ENCODE results near the gene TAGLN.

The TAGLN gene

DNA sequence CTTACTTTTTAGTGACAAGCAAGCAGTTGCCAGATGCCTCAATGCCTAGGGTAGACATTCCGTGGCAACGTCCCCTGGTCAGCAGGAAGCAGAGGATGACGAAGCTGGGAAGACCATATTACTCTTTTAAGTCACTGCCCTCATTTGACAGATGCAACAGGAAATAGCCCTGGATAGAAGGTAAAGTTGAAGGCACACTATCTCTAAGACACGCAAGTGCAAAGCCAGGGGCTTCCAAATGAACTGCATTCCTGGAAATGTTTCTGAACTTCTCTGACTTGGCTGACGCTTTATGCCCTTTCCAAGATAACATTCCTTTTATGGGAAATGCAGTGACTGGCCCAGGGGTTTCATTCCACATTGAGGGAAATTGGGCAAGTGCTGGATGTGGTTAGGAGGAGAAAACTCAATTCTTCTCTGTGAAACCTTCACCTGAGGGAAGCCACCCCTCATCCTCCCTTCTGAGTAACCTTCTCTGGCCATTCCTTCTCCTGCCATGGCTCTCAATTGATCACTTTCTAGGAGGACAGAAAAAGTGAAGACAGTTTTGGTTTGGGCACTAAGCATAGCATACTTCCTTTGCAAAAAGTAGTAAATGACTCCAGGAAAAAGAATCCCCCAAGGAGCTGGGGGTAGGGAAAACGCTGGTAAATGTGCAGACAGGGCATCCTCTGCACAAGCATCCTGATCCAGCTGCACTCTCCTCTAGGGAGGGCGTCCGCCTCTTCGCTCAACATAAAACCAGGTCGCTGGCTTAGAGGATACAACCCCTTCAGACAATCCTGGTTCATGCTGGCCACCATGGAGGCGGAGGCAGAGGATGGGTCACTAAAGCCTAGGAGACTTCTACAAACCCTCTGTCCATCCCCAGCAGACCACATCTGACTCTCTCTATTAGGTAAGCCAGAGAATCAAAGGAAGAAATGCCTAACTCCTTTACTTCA is 18.2 kb downstream of the TAGLN start:
- no peak for DNase-seq

- DNase-seq, result no peak
Measured at GRCh38 chr11:117218133-117218915, 19.2 kb downstream of the TAGLN start.

- no peak for DNase-seq
Measured at GRCh38 chr11:117219001-117219400, 19.8 kb downstream of the TAGLN start.

DNA sequence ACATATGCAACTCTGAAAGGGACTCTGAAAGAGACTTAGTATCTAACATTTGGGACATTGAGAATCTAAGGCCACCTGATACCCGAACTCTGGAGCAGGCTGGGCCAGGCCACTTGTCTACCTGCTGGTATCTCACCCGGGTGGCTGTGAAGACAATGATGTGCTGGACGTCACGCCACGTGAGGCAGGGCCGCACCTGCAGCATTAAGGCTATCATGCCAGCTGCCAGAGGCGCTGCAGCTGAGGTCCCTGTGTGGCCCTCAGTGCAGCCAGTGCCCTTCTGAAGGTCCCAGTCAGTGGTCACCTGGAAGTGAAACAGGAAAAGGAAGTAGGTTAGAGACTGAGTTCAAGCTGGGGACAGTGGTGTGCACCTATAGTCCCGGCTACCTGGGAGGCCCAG is 20.3 kb downstream of the TAGLN start:
- no peak for DNase-seq

- no peak for DNase-seq
Measured at GRCh38 chr11:117219995-117220394, 20.8 kb downstream of the TAGLN start.

GRCh38 chr11:117220568-117220967 is 21.4 kb downstream of the TAGLN start:
- no peak for DNase-seq

GRCh38 chr11:117220999-117221774 is 22.0 kb downstream of the TAGLN start:
- DNase-seq, result no peak

DNA sequence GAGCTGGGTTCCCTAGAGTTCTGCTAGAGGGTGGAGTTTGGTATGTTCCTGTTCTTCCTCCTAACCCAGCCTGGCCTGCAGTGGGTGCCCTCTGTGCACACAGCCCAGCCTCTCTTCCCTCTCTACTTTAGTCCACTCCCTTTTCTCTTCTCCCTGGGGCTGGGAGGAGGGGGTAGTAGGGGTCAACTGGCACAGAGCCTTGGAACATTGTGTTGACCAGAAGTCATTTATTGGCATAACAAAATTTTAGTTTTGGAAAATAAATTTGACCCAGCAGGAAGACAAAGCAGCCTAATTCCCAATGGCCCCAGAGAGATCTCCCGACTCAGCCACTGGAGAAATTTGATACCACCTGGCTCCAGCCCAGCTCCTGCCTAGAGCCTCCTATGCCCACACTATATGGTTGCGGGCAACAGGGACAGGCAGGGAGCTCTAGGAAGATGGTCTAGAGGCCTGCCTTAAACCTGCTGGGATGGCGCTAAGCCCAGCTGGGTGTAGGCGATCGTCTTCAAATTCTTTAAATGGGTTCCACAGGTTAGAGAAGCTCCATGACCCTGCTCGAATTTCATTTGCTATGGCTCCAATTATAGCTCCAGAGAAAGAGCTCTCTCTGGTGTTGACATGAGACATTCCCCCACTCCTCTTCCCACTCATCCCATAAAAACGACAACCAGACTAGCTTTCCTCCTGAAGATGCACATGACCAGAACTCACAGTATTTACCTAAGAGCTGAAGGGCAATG is 22.8 kb downstream of the TAGLN start:
- no peak for DNase-seq

GRCh38 chr11:117222991-117223740 is 24.0 kb downstream of the TAGLN start:
- DNase-seq, result no peak

DNA sequence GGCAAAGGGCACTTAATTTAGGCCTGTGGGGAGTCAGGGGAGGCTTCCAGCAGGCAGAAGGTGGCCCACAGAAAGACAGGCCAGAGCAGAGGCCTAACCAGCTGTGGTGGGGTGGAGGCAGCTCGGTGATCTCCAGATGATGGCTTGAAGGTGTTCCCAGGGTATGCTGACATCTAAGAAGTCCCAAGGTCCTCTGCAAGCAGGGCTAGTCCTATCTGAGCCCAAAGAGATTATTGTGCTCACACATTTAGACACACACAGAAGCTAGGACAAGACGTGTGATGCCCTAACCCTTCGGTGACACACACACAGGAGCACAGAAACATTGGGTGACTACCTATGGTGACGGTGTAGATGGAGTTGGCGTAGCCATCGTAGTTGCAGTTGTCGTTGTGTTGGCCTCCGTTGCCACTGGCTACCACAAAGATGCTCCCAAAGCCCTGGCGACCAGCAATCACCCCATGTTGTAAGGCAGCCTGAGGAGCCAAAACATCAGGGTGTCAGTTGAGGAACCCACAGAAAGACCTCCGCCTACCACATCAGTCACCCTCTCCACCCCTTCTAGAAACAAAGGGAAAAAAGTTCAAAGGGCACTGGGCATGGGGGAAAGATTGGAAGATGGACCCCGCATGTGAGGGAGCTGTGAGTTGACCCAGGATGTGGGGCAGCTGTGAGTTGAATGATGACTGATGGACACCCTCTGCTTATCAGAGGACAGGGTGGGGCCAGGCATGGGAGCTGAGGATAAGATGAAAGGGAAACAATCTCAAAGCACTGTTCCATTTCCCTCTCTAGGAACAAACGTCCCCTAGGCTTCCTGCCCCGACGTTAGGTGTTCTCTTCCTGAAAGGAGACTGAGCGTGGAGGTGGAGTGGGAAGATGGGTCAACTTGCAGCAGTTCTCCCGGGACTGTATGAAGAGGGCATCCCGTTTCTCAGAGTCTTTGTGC is 24.8 kb downstream of the TAGLN start:
- no peak for DNase-seq

DNA sequence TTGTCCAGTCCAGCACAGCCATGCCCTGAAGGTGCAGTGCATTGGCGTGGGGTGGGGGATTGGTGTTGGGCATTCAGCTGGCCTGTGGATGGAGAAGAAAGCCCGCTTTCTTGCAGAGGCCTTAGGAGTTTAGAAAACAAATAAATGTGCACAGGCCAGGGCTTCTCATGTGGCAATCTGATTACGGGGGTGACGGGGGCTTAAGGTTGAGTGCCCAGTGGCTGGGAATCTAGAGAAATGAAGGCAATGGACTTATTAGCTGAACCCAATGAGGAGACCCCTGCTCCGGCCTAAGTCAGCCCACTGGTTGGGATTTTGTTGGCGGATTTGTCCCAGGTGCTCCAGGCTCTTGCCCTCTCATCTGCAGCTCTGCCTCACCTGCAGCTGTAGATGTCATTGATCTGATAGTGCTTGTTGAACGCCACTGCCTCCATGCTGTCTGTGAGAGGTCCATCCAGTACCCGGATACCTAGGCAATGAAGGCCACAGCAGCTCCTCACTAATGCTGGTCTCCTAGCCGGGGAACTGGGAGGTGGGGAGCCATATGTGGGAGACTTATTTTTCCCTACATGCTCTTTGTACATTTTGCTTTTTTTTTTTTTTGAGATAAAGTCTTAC is 26.5 kb downstream of the TAGLN start:
- DNase-seq, result no peak

DNA sequence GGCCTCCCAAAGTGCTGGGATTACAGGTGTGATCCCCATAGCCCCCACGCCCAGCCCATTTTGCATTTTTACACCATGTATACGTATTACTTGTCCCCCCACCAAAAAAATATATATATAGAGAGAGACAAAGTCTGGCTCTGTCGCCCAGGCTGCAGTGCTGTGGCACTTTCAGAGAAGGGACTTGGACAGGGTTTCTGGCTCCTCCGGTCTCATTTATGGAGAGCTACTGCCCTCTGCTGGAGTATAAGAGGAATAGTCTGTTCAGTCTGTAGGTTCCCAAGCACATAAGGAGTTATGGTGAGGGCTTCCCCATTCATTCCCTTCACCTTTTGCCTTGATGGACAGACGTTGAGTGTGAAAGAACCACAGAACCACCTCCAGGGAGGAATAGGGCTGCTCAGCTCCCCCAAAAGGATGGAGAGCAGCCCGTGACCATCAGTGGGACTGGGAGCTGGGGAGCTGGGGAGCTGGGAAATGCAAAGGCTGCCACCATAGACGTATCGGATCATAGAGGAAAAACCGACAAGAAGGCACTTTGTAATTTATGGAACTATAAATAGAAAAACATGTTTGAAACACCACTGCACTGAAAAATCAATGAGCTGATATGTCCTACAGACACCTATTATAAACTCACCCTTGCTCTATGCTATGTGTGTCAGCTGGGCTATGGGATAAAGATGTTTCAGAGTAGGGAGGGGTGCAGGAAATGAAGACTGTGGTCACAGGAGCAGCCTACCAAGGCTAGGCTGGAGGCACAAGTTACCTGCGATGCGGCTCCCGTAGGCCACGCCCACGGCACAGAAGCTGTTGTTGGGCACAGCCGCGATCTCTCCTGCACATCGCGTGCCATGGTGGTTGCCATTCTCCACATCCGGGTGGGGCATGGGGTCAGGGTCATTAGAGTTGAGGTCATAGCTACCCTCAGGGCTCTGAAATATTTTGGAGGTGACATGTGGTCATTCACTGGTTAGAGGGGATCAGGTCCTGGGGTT is 27.5 kb downstream of the TAGLN start:
- peak; percentile 35 for DNase-seq

DNA sequence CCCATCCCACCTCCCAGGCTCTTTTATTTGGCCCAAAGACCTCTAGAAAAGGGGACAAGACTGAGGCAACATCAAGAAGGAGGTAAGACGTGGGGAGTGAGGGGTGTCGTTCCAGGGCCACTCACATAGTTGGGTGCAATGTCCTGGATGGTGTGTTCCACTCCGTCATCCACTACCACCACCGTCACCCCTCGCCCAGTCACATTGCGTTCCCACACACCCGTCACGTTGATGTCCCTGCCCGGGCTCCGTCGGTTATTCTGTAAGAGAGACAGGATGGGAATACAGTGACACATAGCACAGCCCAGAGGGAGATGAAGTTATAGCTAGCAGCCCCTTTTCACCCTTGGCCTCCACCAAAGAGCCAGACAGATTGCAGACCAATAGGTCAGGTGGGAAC is 28.9 kb downstream of the TAGLN start:
- DNase-seq, result no peak

DNA sequence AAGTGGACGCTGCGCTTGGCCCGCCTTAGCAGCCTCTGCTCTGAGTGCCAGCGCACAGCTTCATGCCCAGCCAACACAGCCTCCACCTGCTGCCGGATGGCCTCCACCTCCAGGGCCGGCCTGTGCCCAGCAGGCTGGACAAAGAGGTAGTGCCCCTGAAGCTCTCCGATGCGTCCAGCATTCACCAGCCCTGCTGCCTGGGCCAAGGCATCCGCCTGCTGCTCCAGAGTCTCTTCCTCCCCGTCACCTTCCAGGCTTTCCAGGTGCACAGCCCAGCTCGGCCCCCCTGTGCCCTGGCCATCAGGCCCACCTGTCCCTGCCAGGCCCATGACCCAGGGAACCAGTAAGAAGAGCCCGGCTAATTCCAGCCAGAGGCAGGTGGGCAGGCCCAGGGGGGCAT is 30.2 kb downstream of the TAGLN start:
- DNase-seq, result no peak

- no peak for DNase-seq
Measured at GRCh38 chr11:117229931-117230285, 30.7 kb downstream of the TAGLN start.

GRCh38 chr11:117230286-117230961 is 31.3 kb downstream of the TAGLN start:
- peak; percentile 32 for DNase-seq

- no peak for DNase-seq
Measured at GRCh38 chr11:117230999-117231841, 32.0 kb downstream of the TAGLN start.

DNA sequence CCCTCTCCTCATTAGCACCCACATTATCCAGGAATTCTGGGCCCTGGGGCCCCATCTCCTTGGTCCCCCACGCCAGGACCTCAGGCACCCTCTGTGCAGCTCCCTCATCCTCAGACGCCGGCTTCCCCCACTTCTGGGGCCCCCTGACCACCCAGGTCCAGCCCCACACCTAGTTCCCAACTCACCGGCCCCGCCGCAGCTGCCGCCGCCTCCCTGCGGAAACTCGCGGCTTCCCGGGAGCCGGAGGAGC is 32.6 kb downstream of the TAGLN start, which contains the start of gene PCSK7:
Gene PCSK7, minus strand, starts transcription at position 232 of the 250 bp plus-strand sequence. CDS start 2,229 bp downstream, outside the sequence.
- DNase-seq, result no peak
